Fibroblast of pulmonary artery (primary cell): ENCODE results near the gene DSN1.

ENCODE experiments used
- DNase-seq: peaks from one replicate; pipeline ENCODE4 v3.0.0-alpha.2; 2010; ENCODE audit warnings: low read depth
- H3K4me3 ChIP-seq: replicated peaks from 2 replicates; pipeline ENCODE4 v1.5.1; 2011; ENCODE audit warnings: low read depth, mild to moderate bottlenecking, control low read depth, low read length, moderate library complexity
- TF ChIP-seq, protein P1 (sequence below): IDR thresholded peaks from 2 replicates; pipeline ENCODE4 v1.5.1; 2011; ENCODE audit warnings: mild to moderate bottlenecking, control low read depth, low read length, inconsistent platforms; ENCODE audit errors: missing control alignments

DSN1 gene

DNA sequence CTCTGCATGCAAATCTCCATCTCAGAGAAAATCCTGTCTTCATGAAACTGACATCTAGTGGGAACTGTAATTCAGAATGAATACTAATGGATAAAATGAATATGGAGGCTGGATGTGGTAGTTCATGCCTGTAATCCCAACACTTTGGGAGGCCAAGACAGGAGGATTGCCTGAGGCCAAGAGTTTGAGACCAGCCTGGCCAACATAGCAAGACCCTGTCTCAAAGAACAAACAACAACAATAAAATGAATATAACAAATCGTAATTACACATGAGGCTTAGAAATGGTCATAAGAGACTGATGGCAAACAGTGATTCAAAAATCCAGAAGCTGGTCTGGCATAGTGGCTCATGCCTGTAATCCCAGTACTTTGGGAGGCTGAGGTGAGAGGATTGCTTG, 44.6 kb upstream of the DSN1 start:
- TF ChIP-seq, protein P1, sequence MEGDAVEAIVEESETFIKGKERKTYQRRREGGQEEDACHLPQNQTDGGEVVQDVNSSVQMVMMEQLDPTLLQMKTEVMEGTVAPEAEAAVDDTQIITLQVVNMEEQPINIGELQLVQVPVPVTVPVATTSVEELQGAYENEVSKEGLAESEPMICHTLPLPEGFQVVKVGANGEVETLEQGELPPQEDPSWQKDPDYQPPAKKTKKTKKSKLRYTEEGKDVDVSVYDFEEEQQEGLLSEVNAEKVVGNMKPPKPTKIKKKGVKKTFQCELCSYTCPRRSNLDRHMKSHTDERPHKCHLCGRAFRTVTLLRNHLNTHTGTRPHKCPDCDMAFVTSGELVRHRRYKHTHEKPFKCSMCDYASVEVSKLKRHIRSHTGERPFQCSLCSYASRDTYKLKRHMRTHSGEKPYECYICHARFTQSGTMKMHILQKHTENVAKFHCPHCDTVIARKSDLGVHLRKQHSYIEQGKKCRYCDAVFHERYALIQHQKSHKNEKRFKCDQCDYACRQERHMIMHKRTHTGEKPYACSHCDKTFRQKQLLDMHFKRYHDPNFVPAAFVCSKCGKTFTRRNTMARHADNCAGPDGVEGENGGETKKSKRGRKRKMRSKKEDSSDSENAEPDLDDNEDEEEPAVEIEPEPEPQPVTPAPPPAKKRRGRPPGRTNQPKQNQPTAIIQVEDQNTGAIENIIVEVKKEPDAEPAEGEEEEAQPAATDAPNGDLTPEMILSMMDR = no peak
- DNase-seq = no peak
- H3K4me3 ChIP-seq = no peak overlapping the region

DNA sequence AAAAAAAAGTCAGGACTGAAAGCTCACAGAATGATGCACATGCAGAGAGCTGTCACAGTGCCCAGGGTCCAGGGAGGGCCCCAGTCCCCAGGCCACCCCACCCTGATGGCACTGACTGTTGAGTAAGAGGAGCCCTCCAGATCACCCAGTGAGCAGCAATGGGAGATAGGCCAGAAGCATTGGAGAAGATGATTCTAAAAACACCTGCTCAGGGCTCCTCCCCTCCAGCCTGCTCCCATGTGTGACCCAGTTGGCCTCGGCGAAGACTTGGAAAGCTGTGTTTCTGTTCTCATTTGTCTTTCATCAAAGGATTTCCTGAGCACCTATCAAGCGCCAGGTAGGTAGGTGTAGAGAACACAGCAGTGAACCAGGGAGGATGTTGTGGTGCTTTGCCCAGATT, 43.9 kb upstream of the DSN1 start:
- no peak overlapping the region for H3K4me3 ChIP-seq
- TF ChIP-seq, protein P1 = no peak
- no peak for DNase-seq

DNA sequence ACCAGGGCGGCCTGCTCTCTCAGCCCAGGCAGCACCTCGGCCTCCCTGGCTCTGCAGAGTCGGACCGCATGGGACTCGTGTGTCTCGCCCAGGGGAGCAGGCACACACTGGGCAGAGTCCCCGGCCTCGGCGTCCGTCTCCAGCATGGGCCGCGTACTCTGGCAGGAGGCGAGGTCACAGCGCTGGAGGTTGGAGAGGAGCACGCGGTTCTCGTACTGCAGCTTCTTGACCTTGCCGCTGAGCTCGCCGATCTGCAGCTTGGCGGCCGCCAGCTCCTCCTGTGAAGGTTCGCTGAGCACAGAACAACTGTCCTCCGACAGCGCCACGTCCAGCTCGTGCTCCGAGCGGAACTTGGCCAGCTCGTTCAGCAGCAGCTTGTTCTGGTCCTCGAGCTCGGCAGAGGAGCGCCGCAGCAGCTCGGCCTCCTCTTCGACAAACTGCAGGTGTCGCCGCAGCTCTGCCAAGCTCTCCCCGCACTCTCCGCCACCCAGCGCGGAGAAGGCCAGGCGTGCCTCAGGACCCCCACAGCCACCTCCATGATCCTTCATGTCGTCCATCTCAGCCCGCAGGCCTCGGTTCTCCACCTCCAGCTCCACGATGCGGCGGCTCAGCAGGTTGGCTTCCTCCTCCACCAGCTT, 42.0 kb upstream of the DSN1 start:
- TF ChIP-seq, protein P1 = no peak

DNA sequence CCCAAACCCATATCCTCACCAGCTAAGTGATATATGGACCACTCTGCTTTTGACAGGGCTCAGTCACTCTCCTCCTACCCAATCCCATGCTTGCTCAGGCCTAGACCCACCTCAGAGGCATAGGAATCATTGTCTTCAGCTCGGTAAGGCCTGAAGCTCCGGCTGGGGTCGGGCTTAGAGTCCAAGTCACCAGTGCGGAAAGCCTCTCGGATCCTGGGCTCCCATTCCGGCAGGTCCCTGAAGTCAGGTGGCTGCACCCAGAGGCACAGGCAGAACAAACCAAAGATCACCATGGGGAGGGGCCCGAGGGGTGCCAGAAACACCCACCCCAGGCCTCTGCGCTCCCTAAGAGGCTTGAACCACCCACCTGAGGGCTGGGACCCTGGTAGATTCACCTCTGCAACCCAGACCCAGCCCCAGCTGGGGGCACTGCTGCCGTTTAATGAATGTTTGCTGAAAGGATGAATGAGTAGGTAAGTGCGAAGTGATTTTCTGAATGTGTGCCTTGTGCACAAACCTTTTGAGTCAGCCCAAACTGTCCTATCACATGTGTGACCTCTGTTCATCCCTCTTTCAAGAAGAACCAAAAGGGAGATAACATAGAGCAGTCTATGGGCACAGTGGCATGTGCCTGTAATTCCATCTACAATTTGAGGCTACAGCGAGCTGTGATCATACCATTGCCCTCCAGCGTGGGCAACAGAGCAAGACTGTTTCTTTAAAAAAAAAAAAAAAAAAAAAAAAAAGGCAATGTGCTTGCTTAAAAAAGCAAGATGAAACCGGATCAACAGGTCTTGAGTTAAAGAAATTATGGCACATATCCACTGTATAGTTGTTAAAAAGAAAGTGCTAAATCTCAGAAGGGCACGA, 39.3 kb upstream of the DSN1 start:
- TF ChIP-seq, protein P1 = no peak
- no peak overlapping the region for H3K4me3 ChIP-seq
- no peak for DNase-seq

More for the DNA sequence above, 42.0 kb upstream of the DSN1 start:
- no peak overlapping the region for H3K4me3 ChIP-seq
- DNase-seq = no peak

DNA sequence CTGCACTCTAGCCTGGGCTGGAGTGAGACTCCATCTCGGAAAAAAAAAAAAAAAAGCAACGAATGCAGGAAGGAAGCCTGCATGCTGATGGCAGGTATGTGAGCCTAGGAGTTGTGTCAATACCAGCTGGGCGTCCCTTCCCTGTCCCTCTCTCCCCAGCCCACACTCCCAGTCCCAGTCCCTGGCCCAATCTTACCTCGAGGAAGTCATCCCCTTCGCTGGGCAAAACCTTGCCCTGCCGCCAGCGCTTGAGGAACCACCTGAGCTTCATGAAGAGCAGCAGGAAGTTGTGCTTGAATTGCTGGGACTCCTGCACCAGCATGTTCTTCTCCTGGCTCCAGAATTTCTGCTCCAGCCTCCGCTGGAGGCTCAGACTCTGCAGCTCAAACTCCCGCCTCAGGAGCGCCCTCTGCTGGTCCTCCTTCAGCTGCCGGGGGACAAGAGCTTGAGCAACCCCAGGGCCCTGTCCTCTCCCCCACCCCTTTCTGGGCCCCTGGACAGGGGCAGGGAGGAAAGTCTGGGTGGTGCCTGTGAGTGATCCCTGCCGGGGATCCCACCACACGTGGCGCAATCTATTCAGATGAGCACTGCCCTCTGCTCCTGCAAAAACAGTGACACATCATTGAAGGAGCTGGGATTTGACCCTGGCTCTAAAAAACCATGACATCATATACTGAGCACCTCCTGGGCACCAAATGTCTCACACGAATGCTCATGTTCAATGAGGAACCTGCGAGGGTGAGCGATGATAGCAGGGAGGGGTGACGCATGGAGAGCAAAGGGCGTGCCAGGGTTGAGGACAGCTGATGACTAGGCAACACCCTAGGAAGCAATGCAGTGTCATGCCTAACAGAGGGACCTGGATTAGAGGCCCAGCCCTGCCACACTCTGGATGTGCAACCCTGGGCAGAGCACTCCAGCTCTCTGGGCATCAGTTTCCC, 35.0 kb upstream of the DSN1 start:
- TF ChIP-seq, protein P1 = peak; percentile 78
- DNase-seq = peak; percentile 74
- no peak overlapping the region for H3K4me3 ChIP-seq

DNA sequence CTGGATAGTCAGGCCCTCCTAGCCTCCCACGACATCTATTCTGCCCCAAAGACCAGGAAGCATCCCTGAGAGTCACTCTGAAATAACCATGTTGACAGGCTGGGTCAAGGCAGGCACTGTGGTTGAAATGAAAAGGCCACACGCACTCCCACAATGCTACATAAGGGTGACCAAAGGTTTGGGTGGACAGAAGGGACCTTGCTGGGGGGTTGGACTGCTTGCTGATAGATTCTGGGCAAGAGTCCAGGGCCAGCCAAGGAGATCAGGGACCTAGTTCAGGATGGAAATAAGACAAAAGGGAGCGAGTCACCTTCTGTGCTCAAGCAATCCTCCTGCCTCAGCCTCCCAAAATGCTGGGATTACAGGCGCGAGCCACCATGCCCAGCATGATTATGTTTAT, 32.5 kb upstream of the DSN1 start:
- TF ChIP-seq, protein P1 = no peak
- no peak for DNase-seq
- H3K4me3 ChIP-seq = no peak overlapping the region
